ENCODE data around the gene DDR2.

Gene DDR2

DNA sequence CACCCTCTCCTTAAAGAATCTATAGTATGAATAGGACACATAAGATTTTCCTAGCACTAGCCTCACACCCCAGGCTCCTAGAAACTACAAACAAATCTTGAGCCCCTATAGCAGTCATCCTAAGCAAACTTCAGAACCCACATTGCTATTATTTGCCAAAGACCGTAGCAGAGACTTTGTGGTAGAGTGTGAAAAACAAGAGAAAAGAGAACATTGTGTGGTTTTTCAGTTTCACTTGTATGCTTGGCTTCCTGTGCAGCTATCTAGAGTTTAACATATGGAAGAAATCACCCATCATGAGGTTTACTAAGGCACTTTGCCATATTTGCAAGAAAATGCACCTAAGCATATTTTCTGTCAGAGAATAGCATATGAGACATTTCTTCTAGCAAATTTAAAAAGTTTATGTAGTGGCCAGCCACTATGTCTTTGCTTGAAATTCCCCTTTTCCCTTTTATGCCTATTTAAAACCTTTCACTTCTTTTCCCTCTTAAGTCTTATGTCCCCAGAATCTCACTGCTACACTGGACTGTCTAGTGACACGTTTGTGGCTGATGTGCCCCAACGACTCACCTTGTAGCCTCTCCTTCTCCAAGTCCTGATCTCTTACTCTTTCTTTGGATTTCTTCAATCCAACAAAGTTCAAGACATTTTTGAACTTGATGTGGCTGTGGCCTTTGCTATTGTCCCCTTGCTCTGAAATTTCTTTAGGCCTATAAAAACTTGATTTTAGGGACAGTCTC, 203.1 kb downstream of the DDR2 start:
- DNase-seq (ENCODE audit: low spot score) = no peak
